ENCODE data around the gene TPO.
"Not testable (repeated sequence)": the region's sequence is repeated elsewhere in the genome, so short reads cannot be mapped to it uniquely, and the experiment has no call there.

Gene TPO

GRCh38 chr2:1481406-1482252 is 68.4 kb downstream of the TPO start:
- DNase-seq (no peak), ATAC-seq (no peak)
- Mint-ChIP-seq H3K27ac (no peak overlapping the region), H3K27me3 (no peaks in the 10 kb centered on the region), H3K9me3 (no peaks in the 10 kb centered on the region), H3K4me3 (no peak overlapping the region), H3K4me1 (no peaks in the 10 kb centered on the region)

- Mint-ChIP-seq H3K4me3 (no peak overlapping the region), H3K27ac (no peak overlapping the region)
Measured at GRCh38 chr2:1482253-1482675, 69.0 kb downstream of the TPO start.

GRCh38 chr2:1482981-1483380 is 69.7 kb downstream of the TPO start:
- no peak for ATAC-seq
- Mint-ChIP-seq H3K27ac (no peak overlapping the region), H3K4me3 (no peak overlapping the region)

More at GRCh38 chr2:1482253-1482675, 69.0 kb downstream of the TPO start:
- DNase-seq: no peak
- H3K4me1 Mint-ChIP-seq: no peaks in the 10 kb centered on the region
- ATAC-seq: no peak
- H3K9me3 Mint-ChIP-seq: no peaks in the 10 kb centered on the region
- no peaks in the 10 kb centered on the region for H3K27me3 Mint-ChIP-seq

GRCh38 chr2:1483551-1483950 is 70.3 kb downstream of the TPO start:
- H3K4me1 Mint-ChIP-seq: no peaks in the 10 kb centered on the region
- ATAC-seq (no peak), DNase-seq (no peak)
- H3K27ac Mint-ChIP-seq: no peak overlapping the region
- no peaks in the 10 kb centered on the region for H3K9me3 Mint-ChIP-seq
- no peaks in the 10 kb centered on the region for H3K27me3 Mint-ChIP-seq
- H3K4me3 Mint-ChIP-seq: no peak overlapping the region

More at GRCh38 chr2:1482981-1483380, 69.7 kb downstream of the TPO start:
- no peak for DNase-seq
- H3K9me3 Mint-ChIP-seq: no peaks in the 10 kb centered on the region
- H3K4me1 Mint-ChIP-seq: no peaks in the 10 kb centered on the region
- H3K27me3 Mint-ChIP-seq: no peaks in the 10 kb centered on the region

- Mint-ChIP-seq H3K4me3 (no peak overlapping the region), H3K27ac (no peak overlapping the region), H3K9me3 (no peaks in the 10 kb centered on the region), H3K27me3 (no peaks in the 10 kb centered on the region), H3K4me1 (no peaks in the 10 kb centered on the region)
- DNase-seq: no peak
- no peak for ATAC-seq
Measured at GRCh38 chr2:1484131-1484884, 71.0 kb downstream of the TPO start.

GRCh38 chr2:1486670-1487069 is 73.4 kb downstream of the TPO start:
- H3K27me3 Mint-ChIP-seq: no peaks in the 10 kb centered on the region
- H3K4me3 Mint-ChIP-seq: no peak overlapping the region
- H3K9me3 Mint-ChIP-seq: no peaks in the 10 kb centered on the region
- no peak overlapping the region for H3K27ac Mint-ChIP-seq
- ATAC-seq (no peak), DNase-seq (no peak)
- H3K4me1 Mint-ChIP-seq: no peaks in the 10 kb centered on the region

GRCh38 chr2:1487758-1488157 is 74.5 kb downstream of the TPO start:
- Mint-ChIP-seq H3K27me3 (no peaks in the 10 kb centered on the region), H3K4me1 (no peaks in the 10 kb centered on the region), H3K27ac (no peak overlapping the region), H3K9me3 (no peaks in the 10 kb centered on the region), H3K4me3 (no peak overlapping the region)
- DNase-seq (no peak), ATAC-seq (no peak)

GRCh38 chr2:1488181-1488671 is 75.0 kb downstream of the TPO start:
- H3K27ac Mint-ChIP-seq: peak overlapping the region; percentile 25 to 92
- DNase-seq (no peak), ATAC-seq (peak; percentile 18)
- H3K4me3 Mint-ChIP-seq: no peak overlapping the region
- H3K27me3 Mint-ChIP-seq: no peaks in the 10 kb centered on the region
- H3K9me3 Mint-ChIP-seq: no peaks in the 10 kb centered on the region
- H3K4me1 Mint-ChIP-seq: no peaks in the 10 kb centered on the region

- DNase-seq (no peak), ATAC-seq (no peak)
- Mint-ChIP-seq H3K4me1 (no peaks in the 10 kb centered on the region), H3K4me3 (no peak overlapping the region), H3K9me3 (no peaks in the 10 kb centered on the region), H3K27ac (peak overlapping the region in 1 of 2 donors; percentile 92), H3K27me3 (no peaks in the 10 kb centered on the region)
Measured at GRCh38 chr2:1488851-1489250, 75.6 kb downstream of the TPO start.

GRCh38 chr2:1489486-1489885 is 76.2 kb downstream of the TPO start:
- ATAC-seq (no peak), DNase-seq (no peak)
- Mint-ChIP-seq H3K27me3 (no peaks in the 10 kb centered on the region), H3K9me3 (no peaks in the 10 kb centered on the region), H3K4me3 (no peak overlapping the region), H3K27ac (peak overlapping the region in 1 of 2 donors; percentile 73), H3K4me1 (no peaks in the 10 kb centered on the region)

- DNase-seq, H3K4me3 Mint-ChIP-seq, ATAC-seq, H3K9me3 Mint-ChIP-seq, H3K27me3 Mint-ChIP-seq, H3K27ac Mint-ChIP-seq, H3K4me1 Mint-ChIP-seq: not testable (repeated sequence)
Measured at GRCh38 chr2:1490381-1490780, 77.1 kb downstream of the TPO start.

GRCh38 chr2:1491751-1492150 is 78.5 kb downstream of the TPO start:
- ATAC-seq (no peak), DNase-seq (no peak)
- H3K27me3 Mint-ChIP-seq: no peaks in the 10 kb centered on the region
- peak overlapping the region in 1 of 2 donors; percentile 21 for H3K27ac Mint-ChIP-seq
- no peaks in the 10 kb centered on the region for H3K9me3 Mint-ChIP-seq
- H3K4me3 Mint-ChIP-seq: no peak overlapping the region
- no peaks in the 10 kb centered on the region for H3K4me1 Mint-ChIP-seq

- not testable (repeated sequence) for H3K27ac Mint-ChIP-seq, DNase-seq, ATAC-seq, H3K4me1 Mint-ChIP-seq, H3K9me3 Mint-ChIP-seq, H3K27me3 Mint-ChIP-seq, H3K4me3 Mint-ChIP-seq
Measured at GRCh38 chr2:1492231-1492630, 79.0 kb downstream of the TPO start.

- Mint-ChIP-seq H3K9me3 (no peaks in the 10 kb centered on the region), H3K27ac (peak overlapping the region in 1 of 2 donors; percentile 8), H3K27me3 (no peaks in the 10 kb centered on the region), H3K4me3 (no peak overlapping the region), H3K4me1 (no peaks in the 10 kb centered on the region)
- ATAC-seq (peak; percentile 24), DNase-seq (no peak)
Measured at GRCh38 chr2:1492711-1493430, 79.6 kb downstream of the TPO start.

GRCh38 chr2:1493431-1494126 is 80.3 kb downstream of the TPO start:
- H3K4me1 Mint-ChIP-seq: no peaks in the 10 kb centered on the region
- no peak overlapping the region for H3K4me3 Mint-ChIP-seq
- no peak for ATAC-seq
- no peaks in the 10 kb centered on the region for H3K9me3 Mint-ChIP-seq
- DNase-seq: no peak
- no peak overlapping the region for H3K27ac Mint-ChIP-seq
- H3K27me3 Mint-ChIP-seq: no peaks in the 10 kb centered on the region
